GM21360 (cell line): ENCODE measurements around the gene CMTM3.
"Not testable (repeated sequence)": the region's sequence is repeated elsewhere in the genome, so short reads cannot be mapped to it uniquely, and the experiment has no call there.

ENCODE experiments used
- ATAC-seq: cut with Tn5 transposase; IDR thresholded peaks from one replicate; pipeline ENCODE4 v1.9.1; 2021; ENCODE audit warnings: mild to moderate bottlenecking, moderate library complexity; ENCODE audit not compliant: unreplicated experiment

The CMTM3 gene

DNA sequence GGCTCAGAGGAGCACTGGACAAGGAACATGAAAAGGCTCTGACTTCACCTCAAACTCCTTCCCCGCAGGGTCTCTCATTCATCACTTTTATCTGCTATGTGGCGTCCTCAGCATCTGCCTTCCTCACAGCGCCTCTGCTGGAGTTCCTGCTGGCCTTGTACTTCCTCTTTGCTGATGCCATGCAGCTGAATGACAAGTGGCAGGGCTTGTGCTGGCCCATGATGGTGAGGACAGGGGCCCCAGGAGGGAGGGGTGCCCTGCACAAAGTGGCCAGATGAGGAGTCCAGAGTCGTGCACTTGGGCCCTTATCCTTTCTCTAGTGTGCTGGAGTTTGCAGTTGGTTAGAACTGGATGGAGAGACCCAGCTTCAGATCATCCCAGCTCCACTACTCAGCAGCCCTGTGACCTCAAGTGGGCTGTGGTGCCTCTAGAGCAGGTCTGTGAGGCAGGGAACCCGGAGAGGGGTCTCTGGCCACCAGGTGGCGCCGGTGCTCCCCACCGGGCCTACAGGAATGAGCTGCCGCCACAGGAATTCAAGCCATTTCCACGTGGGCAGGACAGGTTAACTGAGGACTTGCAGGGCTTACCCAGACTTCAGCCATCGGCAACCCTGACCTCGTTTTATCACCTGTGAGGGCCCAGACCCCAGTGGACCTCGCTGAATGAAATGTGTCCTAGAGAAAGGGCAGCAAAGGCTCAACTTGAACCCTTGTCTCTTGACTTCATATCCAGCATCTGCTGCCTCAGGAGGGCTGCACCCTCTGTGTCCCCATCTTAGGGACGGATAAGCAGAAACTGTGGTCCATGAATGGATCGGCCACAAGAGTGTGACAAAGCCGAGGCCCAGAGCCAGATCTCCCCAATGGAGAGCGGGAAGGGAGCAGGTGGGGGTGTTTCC is 4.0 kb downstream of the CMTM3 start:
- ATAC-seq, result peak; percentile 37

DNA sequence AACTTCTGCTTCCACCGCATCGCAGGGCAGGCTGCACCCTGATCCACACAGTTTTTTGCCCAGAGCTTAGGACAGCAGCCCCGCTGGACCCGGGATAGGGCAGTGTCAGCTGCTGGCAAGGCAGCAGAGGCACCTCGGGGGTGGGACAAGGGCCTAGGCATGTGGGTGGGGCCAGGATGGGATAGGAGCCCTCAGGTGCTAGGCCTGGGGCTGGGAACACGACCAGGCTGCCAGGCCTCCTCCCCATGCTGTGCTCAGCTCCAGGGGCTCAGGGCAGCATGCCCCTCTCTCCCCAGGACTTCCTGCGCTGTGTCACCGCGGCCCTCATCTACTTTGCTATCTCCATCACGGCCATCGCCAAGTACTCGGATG is 4.6 kb downstream of the CMTM3 start:
- ATAC-seq, result no peak

DNA sequence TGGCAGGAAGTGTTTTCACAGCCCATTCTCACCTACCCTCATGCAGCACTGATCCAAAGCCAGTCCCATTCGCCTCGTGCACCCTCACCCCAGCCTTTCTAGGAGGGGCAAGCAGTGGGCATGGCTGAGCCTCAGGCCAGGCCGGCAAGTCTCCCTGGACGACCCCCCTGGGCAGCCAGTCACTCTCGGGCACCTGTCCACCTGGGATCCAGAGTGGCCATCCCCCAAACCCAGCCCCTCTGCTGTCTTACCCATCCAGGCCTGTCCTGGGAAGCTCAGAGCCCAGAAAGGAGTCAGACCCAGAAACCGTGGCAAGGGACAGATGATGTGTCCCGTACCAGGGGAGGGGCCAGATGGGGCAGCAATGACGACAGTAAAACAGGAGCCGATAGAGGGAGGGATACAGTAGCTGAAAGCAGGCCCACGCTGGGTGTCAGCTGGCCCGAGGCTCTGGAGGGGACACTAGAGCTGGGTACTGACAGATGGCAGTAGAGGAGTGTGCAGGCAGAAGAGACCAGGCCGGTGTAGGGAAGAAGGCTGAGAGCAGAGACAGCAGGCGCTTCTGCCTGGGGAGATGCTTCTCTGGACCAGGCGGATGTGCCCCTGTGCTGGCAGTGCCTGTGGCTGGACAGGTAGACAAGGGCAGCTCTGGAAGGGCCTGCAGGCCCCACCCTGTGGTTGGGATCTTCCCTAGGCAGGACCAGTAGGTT is 5.8 kb downstream of the CMTM3 start:
- ATAC-seq, result no peak

DNA sequence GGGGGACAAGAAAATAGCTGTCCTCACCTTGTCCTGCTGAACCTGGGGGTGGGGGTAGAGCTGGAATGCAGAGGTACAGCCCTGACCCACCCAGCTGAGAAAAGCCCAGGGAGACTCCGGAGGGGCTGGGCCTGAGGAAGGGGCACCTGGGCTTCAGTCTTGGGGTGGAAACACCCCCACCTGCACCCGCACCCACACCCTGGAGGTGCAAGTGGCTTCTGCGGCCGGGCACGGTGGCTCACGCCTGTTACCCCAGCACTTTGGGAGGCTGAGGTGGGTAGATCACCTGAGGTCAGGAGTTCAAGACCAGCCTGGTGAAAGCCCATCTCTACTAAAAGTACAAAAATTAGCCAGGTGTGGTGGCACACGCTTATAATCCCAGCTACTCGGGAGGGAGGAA is 7.4 kb downstream of the CMTM3 start:
- ATAC-seq, result not testable (repeated sequence)

DNA sequence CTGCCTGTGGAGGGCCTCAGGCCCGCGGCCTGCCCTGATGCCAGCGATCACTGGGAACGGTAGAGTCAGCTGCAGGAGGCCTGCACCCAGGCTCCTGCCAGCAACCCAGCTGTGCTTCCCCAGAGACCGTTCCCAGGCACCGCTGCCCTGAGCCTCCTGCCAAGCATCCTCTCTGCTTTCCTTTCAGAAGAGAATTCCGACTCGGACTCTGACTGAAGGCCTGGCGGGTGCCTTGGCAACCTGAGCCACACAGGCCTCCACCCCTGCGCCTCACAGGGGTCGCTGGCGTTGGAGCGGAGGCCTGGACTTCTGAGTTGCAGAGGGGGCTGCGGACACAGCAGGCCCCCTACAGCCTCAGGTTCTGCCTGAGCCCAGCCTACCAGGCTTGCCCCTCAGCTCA is 7.9 kb downstream of the CMTM3 start:
- ATAC-seq, result no peak

DNA sequence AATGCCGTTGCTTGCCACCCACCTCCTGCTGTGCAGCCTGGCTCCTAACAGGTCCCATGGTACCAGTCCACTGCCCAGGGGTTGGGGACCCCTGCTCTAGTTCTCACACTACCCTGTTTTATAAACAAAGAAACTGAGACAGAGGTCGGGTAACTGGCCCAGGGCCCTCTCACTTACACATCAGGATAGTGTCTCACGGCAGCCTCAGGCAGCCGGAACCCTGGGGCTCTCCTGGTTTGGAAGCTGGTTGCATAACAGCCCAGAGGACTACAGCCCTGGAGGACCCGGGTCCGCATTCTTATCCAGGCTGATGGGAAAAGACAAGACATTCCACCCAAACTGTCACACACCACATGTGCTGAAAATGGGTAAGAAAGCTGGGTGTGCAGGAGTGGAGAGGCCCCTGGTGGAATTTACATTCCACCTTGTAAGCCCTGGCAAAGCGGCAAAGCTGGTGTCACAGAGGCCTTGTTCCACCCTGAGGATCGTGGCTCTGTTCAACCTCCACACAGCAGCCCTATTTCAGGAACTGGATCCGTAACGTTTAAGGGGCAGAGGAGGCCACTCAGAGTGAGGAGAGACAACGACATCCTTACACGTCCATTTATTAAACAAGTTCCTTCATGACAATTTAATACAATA is 9.8 kb downstream of the CMTM3 start:
- no peak for ATAC-seq

DNA sequence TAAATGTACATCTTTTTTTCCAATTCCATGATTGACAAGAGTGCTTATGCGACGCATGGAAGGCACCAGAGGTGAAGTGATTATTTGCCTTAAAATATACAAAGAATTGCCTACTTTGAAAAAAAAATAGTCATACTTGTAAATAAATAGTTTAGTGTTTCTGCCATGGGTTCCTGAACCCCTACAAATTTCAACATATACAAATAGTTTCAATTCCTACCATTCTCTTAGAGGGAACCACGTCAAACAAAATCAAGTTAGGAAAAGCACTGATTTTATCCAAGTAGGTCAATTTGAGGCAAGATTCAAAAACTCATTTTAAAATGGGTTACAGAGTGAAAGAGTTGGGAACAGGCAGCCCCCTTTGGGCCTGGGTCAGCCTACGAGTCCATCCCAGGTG is 11.7 kb downstream of the CMTM3 start:
- no peak for ATAC-seq

DNA sequence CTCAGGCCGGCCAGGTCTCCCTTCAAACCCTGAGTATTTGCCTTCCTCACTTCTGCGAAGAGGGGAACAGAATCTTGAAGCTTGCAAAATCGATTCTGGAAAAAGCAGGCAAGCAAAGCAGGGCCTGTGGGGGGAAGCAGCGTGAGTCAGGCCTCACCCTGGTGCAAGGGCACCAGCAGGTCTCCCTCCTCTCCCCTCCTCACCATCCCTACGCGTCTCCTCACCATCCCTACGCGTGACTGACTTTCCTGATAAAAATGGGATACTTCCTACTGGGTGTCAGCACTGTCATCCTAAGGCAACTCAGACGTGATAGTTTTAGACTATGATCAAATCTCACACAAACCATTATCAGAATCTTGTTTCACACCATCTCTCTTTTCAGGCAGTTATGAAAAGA is 12.1 kb downstream of the CMTM3 start:
- ATAC-seq, result no peak

DNA sequence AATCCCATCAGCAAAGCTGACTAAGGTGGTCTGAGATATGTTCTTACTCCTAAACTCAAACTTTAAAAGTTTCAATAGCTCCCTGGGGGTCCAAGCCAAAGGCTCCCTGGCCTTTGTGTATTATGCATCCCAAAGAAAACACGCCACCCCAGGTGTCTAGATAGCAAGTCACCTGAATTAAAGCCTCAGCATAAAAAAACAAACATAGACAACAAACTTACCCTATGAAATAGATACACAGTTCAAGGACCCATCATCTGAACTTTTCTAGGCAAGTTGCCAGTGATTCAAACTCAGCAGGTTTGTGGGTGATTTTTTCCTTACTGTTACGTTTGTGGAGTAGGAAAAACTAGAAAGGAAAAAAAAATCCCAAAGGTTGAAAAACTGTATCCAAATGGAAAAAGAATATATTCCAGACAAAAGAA is 12.5 kb downstream of the CMTM3 start:
- no peak for ATAC-seq

DNA sequence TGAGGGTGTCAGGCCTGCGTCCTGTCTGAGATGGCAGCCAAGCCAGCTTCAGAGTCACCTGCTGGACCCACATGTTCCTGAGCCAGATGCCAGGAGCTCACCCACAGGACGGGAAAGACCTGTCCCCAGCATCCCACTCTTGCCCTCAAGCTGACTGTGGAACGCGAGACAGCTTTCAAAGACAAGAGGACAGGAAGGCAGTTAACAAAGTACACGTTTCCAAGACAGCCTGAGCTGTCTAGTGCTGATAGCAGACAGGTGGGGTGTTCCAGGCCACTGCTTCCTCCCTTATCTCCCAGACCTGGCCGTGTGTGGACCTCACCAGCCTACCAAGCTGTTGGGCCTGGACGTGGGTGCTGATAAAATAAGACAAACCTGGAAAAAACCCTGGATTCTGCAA is 13.2 kb downstream of the CMTM3 start:
- no peak for ATAC-seq

DNA sequence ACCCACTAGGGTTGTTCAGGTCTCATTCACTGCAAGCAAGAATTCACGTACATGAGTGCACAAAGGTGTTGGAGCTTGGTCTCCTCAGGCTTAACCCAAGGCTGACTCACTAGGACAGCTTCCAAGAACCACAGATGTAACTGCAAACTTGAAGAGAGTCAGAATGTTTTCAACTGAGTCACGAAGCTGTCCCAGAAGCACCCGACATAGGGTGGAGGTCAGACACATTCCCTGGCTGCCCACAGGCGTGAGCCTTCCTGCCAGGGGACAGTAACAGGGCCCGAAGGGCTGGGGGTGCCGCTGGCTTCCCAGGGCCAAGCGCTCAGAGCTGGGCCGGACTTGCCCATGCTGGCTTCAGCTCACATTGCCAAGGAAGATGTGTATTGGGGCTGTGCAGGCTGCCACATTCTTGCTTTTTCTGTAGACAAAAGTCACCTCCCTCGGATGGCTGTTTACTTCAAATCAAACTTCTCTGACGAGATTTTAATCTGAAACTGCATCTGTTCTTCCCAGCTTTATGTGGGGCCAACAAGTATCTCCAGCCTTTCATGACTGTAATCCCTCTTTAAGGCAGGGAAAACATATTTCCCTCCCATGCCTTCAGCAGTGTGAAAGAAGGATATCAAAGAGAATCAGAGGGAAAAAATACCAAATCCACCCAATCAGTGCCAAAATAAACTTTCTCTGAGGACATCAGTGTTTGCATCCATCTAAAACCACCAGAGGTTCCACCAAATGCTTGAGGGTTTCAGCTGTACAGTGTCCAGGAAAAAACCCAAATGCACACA is 14.3 kb downstream of the CMTM3 start:
- ATAC-seq, result no peak

DNA sequence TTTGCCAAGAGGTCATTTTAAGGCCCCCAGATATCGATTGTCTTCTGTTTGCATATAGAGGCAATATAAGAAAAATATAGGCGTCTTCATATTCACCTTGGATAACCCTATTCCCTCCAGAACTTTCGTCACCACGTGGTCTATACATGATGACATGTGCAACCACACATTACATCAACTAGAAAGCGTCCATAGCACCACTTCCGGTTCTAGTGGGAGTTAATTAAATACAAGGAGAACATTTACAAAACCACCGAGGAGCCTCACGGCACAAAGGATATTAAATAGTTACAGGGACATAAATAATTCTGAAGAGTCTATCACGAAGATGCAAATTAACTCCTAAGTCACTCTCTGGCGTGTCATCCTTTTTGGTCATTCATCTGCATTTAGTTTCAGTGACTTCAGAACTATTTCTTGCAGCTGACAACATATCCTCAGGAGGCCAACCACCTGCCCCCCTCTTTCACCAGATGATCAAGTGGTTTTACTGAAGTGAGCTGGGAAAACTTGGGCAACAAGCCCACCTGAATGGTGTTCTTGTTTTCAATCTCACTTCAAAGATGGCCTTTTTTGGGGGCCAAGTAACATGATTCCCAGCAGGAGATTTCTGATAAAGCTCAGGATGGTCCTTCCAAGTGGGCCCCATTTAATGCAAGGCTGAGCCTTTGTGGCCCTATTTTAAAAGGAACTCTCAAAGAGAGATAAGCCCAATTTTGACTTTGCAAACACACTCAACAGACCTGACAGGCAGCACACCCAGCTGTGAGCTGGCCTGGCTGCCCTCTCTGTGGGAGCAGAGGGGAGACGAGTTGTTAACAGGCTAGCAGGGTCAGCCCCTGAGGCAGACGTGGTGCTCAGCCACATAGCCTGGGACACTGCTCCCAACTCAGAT is 15.3 kb downstream of the CMTM3 start:
- no peak for ATAC-seq

DNA sequence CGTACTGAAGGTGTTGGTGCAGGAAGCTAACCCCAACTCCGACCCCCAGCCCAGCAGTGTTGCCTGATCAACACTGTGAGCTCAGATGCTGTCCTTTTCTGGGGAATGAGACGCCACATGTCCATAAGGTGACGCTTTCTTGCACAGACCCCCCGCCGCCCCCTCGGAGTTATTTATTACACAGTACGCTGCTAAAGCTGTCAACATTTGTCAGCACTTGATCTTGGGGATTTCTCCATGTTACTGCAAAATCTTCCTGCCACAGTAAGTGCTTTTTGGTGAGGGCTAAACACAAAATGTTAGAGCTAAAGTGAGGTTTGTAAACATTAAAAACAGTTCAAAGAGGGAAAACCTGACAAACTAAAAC is 15.9 kb downstream of the CMTM3 start:
- ATAC-seq, result no peak

DNA sequence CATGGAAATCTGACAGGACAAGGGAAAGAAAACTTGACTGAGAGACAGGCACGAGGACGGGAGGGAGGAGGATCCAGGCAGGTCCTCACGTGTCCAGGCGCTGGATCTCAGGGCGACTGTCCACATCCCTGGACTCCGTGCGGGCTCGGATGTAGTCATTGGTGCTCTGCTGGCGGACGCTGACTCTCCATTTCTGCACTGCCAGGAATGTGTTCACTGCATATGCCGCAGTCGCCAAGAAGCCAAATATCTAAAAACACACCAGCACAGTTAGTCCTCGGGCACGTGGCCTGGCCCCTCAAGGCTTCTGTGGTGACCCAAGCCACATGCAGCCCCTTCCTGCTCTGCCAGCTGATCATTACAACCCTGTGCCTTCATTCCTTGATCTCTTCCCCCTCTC is 17.5 kb downstream of the CMTM3 start:
- ATAC-seq, result no peak

DNA sequence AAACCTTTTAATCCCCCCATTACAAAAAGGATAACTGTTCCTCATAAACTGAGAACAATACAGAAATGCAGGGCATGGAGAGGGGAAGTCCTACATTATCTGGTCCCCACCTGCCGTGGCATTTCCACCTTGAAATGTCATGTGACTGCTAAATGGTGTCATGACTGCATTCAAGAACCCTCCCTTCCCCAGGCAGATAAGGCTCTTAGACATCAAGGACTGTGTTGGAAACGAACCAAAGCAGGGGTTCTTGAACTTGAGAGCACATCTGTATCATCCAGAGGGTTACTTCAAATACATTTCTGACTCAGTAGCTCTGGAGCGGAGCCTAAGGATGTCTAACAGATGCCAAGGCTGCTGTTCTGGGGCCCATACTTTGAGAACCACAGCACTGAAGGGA is 18.4 kb downstream of the CMTM3 start:
- no peak for ATAC-seq

DNA sequence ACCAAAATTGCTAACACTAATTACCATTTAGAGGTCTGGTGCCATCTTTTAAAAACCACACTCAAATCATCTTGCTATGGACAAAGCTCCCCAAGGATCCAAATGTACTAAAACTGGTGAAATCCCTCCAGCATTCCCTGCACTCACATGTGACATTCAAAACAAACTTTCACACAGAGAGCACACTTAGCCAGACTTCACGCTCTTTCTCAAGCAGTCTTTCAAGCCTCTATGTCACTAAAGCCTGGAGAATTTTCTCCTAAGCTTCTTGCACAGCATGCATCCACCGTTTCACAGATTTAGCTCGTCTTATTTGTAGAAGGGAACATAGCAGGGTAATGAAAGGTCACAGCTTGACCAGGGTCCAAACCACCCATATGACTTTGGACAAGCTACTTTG is 19.3 kb downstream of the CMTM3 start:
- ATAC-seq, result no peak

DNA sequence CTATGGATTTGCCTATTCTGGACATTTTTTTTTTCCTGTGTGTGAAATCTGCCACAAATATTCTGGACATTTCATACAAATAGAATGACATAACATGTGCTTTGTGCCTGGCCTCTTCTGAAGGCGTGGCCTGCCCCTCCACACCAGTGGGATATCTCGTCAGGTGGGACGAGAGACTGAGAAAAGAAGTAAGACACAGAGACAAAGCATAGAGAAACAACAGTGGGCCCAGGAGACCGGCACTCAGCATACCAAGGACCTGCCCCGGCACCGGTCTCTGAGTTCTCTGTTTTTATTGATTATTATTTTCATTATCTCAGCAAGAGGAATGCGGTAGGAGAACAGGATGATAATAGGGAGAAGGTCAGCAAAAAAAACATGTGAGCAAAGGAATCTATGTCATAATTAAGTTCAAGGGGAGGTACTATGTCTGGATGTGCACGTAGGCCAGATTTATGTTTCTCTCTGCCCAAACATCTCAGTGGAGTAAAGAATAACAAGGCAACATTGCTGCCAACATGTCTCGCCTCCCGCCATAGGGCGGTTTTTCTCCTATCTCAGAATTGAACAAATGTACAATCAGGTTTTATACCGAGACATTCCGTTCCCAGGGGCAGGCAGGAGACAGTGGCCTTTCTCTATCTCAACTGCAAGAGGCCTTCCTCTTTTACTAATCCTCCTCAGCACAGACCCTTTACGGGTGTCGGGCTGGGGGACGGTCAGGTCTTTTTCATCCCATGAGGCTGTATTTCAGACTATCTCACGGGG is 23.3 kb downstream of the CMTM3 start:
- not testable (repeated sequence) for ATAC-seq

DNA sequence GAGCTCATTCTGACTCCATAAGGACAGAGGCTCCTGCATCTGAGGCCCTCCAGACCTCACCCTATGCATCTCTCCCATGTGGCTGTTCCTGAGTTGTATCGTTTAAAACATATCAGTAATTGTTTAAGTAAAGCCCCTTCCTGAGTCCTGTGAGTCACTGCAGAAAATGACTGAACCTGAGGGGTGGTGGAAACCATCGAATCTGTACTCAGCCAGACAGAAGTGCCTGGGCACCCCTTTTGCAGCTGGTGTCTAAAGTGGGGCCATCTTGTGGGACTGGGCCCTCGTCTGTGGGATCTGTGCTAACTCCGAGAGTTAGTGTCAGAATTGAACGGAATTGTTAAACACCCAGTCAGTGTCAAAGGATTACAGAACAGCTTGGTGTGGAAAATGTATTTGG is 25.4 kb downstream of the CMTM3 start:
- ATAC-seq, result no peak

DNA sequence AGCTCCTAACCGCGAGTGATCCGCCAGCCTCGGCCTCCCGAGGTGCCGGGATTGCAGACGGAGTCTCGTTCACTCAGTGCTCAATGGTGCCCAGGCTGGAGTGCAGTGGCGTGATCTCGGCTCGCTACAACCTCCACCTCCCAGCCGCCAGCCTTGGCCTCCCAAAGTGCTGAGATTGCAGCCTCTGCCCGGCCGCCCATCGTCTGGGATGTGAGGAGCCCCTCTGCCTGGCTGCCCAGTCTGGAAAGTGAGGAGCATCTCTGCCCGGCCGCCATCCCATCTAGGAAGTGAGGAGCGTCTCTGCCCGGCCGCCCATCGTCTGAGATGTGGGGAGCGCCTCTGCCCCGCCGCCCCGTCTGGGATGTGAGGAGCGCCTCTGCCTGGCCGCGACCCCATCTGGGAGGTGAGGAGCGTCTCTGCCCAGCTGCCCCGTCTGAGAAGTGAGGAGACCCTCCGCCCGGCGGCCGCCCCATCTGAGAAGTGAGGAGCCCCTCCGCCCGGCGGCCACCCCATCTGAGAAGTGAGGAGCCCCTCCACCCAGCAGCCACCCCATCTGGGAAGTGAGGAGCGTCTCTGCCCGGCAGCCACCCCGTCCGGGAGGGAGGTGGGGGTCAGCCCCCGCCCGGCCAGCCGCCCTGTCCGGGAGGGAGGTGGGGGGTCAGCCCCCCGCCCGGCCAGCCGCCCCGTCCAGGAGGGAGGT is 26.2 kb downstream of the CMTM3 start:
- ATAC-seq, result not testable (repeated sequence)
